IPS-11a (cell line): ENCODE results near the gene TCF15.
"Not testable (repeated sequence)": the region's sequence is repeated elsewhere in the genome, so short reads cannot be mapped to it uniquely, and the experiment has no call there.

Experiments
- H3K4me3 ChIP-seq: one replicate; pipeline ENCODE4 v1.5.1; 2013; ENCODE audit warnings: low read depth, low read length, control low read depth

The TCF15 gene

DNA sequence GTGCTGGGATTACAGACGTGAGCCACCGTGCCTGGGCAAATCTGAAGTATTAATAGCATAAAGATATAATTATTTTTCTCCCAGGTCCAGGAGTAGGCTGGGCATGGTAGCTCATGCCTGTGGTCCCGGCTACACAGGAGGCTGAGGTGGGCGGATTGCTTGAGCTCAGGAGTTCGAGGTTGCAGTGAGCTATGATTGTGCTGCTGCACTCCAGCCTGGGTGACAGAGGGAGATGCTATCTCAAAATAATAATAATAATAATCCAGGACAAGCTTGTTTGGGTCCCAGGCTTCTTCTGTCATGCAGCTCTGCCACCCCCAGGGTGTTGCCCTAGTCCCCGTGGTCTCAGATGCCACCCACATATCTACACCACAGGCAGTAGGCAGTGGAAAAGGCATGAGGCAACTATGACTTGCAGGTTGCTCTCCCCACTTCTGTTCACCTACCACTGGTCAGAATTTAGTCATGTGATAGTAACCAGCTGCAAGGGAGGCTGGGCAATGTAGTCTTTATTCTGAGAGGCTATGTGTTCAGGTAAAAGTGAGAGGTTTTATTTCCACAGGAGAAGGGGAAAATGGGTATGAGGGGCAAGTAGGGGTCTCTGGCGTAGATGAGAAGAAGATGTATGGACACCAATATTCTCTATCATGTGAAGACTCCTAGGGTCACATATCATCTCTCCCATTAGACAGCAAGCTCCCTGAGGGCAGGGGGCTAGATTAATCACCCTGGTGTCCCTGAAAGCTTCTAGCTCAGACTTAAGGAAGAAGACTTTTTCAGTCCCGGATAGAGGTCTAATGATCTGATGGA, 25.7 kb downstream of the TCF15 start:
- no peak overlapping the region for H3K4me3 ChIP-seq

DNA sequence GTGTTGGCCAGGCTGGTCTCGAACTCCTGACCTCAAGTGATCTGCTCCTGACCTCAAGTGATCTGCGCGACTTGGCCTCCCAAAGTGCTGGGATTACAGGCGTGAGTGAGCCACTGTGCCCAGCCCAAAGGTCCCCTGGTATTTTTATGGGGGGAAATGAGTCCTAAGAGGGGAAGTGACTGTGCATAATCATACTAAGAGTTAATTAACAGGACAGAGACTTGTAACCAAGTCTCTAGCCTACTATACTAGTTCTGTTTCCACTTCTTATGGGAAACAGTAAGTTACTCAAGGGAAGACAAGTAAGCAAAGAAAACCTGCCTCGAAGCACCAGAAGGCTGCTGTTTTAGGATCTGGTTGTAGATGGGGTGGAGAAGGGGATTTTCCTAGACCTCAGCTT, 27.9 kb downstream of the TCF15 start:
- no peak overlapping the region for H3K4me3 ChIP-seq

DNA sequence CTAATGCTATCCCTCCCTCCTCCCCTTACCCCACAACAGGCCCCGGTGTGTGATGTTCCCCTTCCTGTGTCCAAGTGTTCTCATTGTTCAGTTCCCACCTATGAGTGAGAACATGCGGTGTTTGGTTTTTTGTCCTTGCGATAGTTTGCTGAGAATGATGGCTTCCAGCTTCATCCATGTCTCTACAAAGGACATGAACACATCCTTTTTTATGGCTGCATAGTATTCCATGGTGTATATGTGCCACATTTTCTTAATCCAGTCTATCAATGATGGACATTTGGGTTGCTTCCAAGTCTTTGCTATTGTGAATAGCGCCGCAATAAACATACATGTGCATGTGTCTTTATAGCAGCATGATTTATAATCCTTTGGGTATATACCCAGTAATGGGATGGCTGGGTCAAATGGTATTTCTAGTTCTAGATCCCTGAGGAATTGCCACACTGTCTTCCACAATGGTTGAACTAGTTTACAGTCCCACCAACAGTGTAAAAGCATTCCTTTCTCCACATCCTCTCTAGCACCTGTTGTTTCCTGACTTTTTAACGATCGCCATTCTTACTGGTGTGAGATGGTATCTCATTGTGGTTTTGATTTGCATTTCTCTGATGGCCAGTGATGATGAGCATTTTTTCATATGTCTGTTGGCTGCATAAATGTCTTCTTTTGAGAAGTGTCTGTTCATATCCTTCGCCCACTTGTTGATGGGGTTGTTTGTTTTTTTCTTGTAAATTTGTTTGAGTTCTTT, 31.0 kb downstream of the TCF15 start:
- H3K4me3 ChIP-seq = not testable (repeated sequence)

DNA sequence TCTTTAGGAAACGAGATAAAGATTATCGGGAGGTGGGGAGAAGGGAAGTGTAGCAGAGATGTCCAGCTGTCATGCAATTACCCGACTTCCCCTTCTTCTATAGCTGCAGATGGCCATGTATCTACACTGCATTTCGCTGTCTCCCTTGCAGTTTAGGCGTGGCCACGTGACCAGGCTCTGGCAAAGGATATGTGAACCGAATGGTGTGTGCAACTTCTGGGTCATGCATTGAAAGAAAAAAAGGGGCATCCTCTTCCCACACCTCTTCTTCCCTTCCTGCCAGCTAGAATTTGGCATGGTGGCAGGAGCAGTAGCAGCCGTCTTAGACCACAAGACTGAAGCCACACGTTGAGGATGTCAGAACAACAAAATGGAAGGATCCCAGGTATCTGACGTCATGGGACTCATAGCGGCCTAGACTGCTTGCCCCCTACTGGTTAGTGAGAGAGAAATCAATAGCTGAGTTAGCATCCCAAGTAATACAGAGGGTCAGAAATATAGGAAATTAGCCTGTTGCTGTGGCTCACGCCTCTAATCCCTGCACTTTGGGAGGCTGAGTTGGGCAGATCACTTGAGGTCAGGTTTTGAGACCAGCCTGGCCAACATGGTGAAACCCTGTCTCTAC, 32.8 kb downstream of the TCF15 start:
- H3K4me3 ChIP-seq = no peak overlapping the region

DNA sequence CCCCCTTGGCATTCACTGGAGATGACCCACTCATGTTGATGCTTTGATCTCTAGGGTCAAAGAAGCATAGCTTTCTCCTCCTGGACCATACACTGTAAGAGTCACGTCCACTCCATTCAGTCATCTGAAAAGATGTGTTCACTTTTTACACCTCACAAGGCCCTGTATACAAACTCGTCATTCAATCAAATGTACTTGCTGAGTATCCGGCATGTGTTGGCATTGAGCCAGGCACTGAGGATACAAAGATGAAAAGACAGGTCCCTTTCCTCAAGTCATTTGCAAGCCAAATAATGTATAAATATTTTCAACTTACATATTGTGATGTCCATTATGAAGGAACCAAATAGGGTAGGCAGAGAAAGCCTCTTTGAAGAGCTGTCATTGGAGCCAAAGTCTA, 34.0 kb downstream of the TCF15 start:
- H3K4me3 ChIP-seq = no peak overlapping the region

DNA sequence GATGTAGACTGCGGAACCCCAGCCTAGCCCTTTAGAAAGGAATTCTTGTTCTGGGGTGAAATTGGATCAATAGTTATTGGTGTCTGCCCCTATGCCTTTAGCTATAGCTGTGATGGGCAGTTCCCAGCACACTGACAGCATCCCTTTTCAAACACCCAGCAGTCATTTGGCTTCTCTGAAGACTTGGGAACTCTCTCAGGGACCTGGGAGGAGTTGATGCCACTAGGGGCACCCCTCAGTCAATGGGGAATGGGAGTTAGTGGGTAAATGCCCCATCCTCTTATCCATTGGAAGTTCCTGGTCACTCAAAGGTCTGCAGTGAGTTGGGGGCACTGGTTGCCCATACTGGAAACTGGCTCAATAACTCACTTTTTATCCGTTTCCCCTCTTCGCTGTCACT, 34.9 kb downstream of the TCF15 start:
- H3K4me3 ChIP-seq = no peak overlapping the region

DNA sequence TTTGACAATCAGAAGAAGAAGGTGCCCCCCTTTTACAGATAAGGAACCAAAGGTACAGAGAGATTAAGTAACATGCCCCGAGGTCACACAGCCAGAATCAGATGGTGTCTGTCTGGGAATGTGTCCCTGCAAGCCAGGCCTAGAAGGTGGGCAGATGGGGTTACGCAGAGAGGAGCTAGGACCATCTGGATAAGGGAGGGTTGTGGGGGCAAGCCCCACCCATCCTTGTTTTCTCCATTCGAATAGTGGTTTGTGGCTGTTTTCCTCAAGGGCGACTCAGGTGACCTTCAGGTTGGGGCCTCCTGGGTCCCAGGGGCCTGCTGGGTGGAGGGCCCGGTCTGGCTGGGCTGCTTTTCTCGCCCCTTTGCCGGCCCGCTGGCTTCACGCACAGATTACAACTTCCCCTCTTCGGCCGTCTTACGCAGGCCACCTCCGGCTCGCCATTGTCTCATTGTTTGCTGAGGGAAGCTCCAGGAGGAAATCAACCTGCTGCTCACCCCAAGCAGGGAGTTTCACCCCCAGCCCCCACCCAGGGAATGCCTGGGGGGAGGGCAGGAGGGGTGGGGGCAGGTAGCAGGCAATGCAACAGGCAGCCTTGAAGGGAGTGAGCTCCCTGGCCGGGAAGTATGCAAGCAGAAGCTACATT, 35.7 kb downstream of the TCF15 start:
- no peak overlapping the region for H3K4me3 ChIP-seq

DNA sequence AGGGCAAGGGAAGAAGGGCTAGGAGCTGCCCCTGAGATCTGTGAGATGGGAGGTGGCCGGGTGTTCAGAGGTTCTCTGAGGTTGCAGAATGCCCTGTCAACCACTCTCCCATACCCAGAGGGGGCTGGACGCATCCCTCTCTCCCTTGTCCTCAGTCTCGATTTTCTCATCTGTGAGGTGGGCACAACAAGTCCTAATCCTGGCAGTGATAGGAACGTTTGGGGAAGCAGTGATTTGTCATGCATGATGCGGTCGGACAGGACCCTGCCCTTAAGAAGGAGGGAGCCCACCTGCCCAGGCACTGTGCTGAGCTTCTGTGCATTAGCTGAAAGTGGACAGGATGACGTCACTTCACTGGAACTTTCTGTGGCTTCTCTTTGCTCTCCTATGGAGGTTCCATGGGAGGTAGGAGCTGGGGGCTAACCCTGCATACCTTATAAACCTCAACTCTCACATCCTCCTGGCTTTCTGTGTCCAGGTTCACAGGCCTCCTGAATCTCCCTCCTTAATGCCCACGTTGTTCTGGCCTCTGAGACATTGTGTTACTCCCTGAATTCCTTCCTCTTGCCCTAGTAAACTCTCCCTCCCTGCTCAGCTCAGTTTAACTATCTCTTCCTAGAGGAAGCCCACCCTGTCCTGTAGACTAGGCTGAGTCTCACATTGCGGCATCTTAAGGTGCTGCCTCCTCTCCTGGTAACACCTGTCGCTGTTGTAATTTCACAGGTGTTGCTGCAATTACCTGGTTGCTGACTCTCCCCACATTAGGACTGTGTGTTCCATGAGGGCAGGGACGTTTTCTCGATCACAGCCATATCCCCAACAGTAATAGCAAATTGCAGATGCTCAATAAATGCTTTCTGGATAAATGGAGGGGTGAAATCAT, 36.5 kb downstream of the TCF15 start:
- no peak overlapping the region for H3K4me3 ChIP-seq

DNA sequence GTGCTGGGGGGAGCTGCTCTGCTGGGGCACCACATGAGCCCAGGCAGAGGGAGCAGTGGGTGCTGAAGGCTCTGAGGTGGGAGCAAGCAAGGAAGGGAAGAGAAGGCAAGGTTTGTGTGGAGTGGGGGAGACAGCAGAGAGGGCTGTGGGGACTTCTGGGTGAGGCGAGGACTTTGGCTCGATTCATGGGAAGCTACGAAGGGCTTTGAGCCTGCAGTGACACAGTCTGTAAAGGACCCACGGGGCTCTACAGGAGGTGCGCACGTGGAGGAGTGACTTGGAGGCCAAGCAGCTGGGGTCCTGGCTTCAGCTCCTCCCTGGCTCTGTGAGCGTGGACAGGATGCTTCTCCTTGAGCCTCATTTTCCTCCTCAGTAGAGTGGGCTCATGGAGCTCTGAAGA, 37.4 kb downstream of the TCF15 start:
- H3K4me3 ChIP-seq = no peak overlapping the region

DNA sequence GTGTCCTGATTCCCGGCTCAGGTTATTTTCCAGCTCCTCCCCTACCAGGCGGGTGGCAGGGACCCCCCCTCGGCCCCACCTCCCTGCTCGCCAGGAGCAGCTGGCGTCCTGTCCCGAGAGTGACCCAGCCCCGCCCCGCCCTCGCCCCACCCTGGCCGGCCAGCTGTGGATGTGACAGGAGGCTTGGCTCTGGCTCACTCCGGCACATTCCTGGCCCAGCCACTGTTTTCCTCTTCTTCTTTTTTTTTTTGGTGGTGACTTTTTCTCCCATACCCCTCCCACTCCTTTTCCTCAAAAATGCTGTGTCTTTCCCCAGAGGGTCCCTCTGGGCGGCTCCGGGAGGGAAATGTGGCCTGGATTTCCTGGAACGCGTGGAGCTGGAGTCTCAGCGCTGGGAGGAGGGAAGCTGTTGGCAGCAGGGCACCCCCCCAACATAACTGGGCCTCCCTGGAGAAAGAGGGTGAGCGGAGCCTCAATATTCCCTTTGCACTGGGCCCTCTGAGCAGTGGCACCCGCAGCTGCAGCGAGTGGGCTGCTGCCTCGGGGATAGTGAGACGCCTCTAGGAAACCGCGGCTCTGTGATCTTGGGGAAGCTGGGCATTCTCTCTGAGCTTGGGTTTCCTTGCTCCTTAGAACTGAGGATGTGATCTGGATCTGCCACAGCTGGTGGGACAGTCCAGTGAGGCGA, 38.2 kb downstream of the TCF15 start:
- H3K4me3 ChIP-seq = no peak overlapping the region

DNA sequence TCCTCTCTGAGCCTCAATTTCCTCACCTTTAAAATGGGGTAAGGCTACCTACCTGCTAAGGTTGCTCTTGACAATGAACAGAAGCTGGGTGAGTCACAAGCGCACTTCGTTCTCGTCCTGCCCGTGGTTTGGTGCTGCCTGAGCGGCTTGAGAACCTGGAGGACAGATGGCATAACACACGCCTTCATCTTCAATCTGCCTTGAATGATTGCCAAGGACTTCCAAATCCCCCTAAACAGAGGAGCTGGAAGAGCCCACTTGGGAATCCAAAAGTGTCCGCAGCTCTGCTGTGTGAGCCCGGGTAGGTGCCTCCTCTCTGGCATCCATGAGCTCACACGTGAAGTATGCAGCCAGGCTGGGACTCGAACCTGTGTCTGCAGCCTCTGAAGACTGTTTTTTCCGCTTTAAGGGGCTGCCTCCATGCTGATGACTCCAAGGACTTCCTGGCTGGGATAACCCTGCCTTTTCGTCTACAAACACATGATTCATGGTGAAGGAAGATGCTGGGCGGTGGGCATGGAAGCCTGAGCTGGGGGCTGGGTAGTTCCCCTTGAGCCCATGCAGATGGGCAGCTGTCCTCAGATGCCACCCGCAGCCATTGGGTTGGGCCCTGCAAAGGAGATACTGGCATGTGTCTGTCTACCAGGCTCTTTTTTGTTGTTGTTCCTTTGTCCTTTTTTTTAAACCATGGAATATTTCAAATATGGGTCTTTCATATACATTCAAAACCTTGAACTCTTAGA, 41.3 kb downstream of the TCF15 start:
- no peak overlapping the region for H3K4me3 ChIP-seq

DNA sequence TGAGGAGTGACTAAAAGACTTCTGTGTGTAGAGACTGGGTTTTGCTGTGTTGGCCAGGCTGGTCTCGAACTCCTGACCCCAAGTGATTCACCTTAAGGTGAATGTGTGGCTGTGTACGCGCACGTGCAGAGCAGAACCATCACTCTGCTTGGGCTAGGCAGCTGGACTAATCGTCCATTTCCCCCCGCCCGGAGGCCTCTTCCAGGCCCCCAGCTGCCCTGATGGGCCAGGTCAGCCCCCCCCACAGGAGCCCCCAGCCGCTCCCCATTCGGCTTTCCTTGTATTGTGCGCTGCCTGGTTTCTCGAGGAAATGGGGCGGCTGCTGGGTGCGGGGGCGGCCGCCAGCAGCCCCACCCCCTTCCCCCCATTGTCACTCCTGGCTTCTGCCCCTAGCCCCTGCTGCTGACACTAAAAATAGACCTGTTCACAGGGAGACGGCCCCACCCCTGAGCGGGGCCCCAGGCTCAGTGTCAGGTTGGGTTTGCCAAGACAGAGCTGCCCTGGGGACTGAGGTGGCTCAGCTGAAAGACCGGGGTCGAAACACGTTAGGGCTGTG, 41.9 kb downstream of the TCF15 start:
- no peak overlapping the region for H3K4me3 ChIP-seq

DNA sequence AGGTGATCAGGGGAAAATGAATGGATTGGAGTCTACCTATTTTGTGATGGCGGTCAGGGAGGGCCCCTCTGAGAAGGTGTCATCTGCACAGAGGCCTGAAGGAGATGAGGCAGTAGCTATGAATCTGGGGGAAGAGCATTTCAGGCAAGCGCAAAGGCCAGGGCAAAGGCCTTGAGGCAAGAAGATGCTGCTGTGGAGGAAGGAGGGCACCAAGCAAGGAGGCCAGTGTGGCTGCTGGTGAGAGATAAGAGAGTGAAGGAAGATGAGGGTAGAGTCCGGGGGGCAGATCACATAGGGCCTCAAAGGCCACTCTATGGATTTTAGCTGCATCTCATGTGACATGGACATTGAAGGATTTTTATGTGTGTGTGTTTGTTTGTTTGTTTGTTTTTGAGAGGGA, 45.9 kb downstream of the TCF15 start:
- H3K4me3 ChIP-seq = no peak overlapping the region

DNA sequence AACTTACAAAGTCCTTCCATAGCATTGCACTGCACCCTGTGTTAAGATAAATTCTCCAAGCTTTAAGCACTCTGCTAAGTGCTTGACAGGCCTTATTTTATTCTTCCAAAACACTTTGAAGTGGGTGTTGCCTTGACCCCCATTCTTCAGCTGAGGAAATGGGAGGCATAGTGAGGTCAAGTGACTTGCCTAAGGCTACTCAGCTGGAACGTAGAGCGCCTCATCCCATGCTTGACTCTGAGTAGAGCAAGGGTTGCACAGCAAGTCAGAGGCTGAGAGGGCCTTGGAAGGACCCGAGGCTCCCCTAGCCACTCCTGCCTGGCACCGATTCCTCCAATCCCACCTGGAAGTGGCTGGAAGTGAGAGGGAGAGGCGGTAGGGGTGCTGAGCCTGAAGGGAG, 46.9 kb downstream of the TCF15 start:
- H3K4me3 ChIP-seq = no peak overlapping the region

DNA sequence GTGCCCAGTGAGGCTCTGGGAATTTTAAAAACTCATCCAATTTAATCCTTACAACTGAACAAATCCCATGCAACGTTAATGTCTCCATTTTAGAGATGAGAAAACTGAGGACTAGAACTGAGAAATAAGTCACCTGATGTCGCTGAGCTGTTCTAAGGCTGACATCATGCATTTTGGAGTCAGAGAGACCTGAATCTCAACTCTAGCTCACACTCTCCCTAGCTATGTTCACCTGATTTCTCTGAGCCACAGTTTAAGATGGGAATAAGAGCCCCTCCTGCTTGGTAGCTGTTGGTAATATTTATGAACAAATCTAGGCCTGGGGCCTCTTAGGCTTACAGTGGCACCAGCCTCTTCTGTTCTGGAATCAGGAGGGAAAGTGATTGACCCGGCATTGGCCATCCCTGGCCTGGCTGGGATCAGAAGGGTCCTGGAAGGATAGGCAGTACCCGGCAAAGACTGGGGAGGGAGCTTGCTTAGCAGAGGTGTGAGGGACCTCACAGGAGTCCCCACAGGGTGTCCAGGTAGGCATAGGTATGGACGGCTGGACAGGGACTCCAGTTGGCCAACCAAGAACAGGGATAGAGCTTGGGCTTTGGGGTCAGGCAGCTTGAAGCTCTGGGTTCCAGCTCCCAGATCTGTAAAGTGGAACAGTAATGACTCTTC, 47.7 kb downstream of the TCF15 start:
- H3K4me3 ChIP-seq = no peak overlapping the region

DNA sequence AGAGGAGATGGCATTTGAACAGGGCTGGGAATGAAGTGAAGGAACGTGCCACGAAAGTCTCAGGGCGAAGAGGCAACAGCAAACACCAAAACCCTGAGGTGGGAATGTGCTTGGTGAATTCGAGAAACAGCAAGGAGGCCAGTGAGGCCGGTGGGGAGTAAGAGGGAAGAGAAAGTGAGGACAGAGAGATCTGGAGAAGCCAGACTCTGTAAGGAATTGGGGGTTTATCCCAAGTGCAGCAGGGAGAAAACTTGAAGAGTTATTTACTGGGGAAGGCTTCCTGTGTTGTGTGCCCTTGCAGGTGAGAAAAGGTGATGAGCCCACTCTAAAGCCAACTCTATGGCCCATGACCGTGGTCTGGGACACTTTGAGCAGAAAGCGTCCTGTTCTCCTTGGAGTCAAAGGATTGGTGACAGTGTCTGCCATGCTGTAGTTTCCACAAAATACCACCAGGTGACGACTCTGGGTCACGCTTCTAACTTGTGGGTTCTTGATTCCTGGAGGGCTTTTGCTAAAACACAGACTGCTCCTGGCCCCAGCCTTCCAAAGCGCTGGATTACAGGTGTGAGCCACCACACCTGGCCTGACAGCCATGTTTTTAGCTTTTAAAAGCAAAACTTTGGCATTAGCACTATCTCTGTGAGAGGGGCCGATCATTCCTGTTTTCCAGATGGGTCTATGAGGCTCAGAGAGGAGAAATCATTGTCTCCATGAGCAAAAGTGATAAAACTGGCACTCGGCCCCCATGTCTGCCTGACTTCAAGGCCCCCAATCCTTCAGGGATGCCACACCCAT, 48.5 kb downstream of the TCF15 start:
- no peak overlapping the region for H3K4me3 ChIP-seq

DNA sequence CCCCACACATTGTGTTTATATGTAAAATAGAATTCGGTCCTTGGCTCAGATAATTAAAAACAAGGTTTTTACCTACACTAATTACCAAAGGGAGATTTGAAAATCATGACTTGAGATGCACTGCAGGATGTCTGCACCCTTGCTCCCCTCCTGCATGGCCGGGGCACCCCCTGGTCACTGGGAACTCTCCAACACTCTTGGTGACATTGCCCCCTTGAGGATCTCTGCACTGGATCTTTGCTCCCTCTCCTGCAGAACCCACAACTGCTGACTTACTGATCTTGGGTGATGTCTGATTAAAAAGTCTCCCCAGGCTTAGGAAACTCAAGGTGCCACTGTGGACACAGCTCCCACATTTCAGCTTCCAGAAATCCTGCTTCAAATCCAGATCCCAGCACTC, 49.4 kb downstream of the TCF15 start:
- no peak overlapping the region for H3K4me3 ChIP-seq

DNA sequence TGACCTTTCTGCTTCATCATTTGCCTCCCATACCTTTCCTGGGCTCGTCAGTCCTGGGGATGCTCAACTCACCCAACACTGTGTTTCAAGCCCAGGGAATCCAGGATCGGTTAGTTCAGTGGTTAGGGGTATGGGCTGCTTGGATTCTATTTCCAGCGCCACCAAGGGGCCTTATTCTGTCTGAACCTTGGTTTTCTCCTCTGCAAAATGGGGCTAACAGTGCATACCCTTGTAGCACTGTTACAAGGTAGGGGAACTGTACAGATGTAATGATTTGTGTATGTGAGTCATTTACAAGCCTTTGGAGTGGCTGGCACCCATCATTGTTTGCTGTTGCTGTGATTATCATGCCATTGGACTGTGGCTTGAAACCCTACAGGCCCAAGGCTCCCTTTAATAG, 52.0 kb downstream of the TCF15 start:
- no peak overlapping the region for H3K4me3 ChIP-seq
